NCI-H1092 (cell line): ENCODE measurements around the gene TBCD.

Source experiments
- DNase-seq: peaks from one replicate; lab custom pipeline; 2025; lab: John Stamatoyannopoulos, UW

TBCD gene

DNA sequence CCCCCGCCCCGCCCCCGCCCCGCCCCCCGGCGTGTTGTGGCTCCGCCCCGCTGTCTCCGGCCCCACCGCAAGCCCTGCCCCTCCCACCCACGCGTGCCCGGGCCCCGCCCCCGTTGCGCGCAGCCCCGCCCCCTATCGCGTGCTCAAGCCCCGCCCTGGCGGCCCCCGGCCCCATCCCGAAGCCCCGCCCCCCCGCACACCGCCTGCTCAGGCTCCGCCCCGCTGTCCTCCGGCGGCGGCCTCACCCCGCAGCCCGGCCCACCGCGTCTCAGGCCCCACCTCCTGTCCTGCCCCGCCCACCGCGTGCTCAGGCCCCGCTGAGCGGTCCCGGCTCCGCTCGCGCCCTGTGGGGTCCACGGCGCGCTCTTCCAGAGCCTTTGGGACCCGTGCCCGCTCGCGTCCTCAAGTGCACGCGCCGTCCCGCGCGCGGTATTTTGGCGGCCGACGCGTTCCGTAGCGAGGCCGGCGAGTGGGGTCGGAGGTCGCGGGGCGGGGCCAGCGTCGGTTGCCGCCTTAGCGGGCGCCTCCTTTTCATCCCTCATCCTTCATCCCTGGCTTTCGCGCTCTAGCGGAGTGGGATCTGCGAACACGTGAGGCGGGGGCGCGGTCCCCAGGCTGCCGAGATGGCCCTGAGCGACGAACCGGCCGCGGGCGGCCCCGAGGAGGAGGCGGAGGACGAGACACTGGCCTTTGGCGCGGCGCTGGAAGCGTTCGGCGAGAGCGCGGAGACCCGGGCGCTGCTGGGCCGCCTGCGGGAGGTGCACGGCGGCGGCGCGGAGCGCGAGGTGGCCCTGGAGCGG is at the start of gene TBCD:
TBCD (plus strand) TSS at position 495 of the 800 bp plus-strand sequence; CDS start at position 624, 129 bp downstream.
- DNase-seq = peak; percentile 77

GRCh38 chr17:82702231-82702927 is 49.5 kb upstream of the TBCD start:
- no peak for DNase-seq

DNA sequence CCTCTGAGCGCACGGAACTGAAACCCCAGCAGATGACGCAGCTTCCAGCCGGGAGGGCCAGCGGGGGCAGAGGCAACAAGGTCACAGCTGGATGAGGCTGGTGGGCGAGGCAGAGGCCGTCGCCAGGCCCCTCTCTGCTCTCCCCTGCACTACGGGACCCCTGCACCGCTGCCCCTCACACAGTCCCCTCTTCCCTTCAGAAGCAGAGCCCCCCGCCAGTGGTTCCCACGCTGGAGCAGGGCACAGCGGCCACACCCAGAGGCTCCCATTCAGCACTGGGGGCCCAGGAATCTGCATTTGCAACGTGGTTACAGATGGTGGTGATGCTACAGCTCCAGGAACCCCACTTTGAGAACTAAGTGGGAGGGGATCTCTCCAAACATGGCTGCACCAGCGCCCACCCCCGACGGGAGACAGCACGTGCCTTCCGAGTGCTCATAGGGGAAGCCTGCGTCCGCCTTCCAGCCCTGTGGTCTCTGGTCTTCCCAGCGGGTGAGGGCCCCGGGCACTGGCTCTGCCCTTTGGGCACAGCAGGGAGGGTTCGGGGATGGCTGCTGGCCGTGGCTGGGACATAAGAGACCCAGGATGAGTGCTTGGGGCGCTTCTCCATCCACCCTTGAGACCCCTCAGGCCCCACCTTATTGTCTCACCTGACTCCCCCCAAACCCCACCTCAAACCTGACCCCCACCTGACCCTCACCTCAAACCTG is 48.7 kb upstream of the TBCD start:
- no peak for DNase-seq

- DNase-seq = no peak
Observed at GRCh38 chr17:82703935-82704865, 47.7 kb upstream of the TBCD start.

DNA sequence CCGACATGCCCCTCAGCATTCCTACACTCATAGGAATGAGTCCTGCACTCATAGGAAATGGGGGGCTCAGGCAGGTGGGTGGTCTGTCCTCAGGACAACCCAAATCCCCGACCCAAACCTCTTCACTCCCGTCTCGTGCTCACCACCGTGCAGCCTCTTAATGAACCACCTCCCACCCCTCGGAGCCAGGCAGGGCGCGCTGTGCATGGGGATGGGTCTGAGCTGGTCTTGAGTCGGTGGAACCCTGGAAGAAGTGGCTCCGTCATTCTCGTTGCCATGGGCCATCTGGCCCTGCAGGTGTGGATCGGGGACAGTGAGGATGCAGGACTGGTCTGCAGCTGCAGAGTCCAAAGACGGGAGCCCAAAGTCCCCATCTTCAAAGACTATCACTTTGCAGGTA is 47.0 kb upstream of the TBCD start:
- DNase-seq = no peak

- no peak for DNase-seq
Observed at GRCh38 chr17:82705756-82706155, 46.1 kb upstream of the TBCD start.

DNA sequence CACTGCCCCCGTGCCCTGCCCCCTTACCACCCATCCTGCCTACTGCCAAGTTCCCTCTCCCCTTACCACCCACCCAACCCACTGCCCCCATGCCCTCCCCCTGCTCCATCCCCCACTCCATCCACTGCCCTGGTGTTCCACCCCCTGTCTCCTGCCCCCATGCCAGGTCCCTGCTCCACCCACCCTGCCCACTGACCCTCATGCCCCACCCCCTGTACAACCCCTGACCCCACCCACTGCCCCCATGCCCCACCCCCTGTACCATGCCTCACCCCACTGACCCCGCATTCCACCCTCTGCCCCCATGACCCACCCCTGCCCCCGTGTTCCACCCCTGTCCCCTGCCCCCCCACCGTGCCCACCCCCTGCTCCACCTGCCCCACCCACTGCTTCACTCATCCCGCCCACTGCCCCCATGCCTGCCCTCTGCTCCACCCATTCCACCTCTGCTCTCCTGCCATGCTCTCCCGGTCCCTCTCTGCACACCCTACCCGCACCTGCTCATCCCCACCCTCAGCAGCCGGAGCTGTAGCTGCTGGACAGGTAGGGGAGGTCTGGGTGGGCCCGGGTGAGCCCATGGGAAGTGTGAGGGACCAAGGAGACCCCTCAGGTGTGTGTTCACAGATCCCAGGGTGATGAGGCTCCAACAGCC is 42.7 kb upstream of the TBCD start:
- DNase-seq = no peak

GRCh38 chr17:82709676-82710498 is 42.0 kb upstream of the TBCD start:
- no peak for DNase-seq

- no peak for DNase-seq
Observed at GRCh38 chr17:82710499-82711232, 41.2 kb upstream of the TBCD start.

DNA sequence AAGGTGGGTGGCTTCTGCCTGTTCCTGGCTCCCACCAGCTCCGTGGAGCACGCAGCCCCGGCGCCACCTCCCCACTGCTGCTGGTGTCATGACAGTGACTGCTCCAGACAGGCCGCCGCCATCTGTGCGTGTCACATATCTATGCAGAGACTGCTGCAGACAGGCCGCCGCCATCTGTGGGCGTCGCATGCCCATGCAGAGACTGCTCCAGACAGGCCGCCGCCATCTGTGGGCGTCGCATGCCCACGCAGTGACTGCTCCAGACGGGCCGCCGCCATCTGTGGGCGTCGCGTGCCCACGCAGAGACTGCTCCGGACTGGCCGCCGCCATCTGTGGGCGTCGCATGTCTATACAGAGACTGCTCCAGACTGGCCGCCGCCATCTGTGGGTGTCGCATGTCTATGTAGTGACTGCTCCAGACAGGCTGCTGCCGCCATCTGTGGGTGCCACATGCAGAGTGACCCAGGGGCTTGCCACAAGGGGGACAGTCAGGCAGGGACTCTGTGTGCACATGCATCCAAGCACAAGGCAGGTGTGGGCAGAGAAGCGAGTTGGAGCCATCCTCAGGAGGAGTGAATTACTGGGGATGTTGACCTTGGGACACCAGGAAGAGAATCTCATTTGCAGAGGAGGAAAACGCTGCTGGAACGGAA is 38.7 kb upstream of the TBCD start:
- no peak for DNase-seq

DNA sequence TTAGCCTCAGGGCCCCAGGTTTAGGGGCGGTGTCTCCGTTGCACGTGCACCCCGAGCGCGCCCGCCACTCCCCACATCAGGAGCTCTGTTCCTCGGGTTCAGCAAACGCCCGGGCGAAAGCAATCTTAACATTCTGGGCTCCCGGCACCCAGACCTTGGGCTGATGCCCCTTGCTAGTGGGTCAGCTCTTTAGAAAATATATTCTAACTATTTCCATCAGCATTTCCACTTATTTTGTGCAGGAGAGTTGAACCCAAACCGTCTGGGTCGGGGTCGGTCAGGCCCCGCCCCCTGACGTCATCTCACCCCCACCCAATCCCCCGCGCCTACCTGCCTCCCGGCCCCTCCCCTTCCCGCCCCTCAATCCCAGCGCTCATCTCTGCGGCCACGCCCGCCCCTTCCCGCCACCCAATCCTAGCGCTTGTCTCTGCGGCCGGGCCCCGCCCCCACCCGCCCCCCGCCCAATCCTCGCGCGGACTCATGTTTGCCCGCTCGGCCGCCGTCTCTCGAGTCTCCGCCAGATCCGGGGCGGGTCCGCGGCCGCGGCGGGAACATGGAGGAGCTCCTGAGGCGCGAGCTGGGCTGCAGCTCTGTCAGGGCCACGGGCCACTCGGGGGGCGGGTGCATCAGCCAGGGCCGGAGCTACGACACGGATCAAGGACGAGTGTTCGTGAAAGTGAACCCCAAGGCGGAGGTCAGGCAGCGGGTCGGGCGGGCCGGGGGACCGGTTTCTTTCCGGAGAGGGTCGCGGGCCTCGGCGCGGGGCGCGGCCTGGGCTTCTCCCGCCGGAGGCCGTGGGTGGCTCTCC is 35.5 kb upstream of the TBCD start, which contains the start of gene FN3KRP:
FN3KRP (plus strand) TSS at position 504 of the 808 bp plus-strand sequence; CDS start at position 554, 50 bp downstream.
- DNase-seq = peak; percentile 97

GRCh38 chr17:82718986-82719685 is 32.7 kb upstream of the TBCD start:
- no peak for DNase-seq

- no peak for DNase-seq
Observed at GRCh38 chr17:82720204-82720603, 31.7 kb upstream of the TBCD start.

DNA sequence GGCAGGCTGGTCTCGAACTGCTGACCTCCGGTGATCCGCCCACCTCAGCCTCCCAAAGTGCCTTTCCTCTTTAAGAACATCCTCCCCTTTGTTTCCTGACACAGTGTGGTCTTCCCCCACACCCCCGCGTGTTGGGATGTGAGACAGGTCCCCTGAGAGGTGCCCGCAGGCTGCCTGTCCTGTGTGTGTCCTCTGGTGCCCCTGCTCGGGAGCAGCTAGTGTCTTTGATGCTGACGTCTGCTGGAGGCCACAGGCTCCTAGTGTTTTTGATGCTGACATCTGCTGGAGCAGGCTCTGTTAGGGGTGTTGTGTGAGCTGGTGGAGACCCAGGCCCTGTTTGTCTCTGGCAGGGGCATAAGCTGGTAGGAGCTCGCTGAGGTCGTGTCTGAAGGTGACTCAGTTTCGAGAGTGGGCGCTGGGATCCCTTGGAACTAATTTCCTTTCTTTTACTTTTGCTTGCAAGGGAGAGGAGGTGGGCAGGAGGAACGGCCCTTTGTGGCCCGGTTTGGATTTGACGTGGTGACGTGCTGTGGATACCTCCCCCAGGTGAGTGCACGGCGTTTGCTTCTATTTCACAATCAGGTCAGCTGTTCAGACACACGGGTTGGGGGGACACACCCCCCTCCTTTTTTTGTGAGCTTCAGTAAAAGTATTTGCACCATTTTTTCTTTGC is 29.4 kb upstream of the TBCD start:
- no peak for DNase-seq

GRCh38 chr17:82723169-82723807 is 28.6 kb upstream of the TBCD start:
- DNase-seq = no peak

DNA sequence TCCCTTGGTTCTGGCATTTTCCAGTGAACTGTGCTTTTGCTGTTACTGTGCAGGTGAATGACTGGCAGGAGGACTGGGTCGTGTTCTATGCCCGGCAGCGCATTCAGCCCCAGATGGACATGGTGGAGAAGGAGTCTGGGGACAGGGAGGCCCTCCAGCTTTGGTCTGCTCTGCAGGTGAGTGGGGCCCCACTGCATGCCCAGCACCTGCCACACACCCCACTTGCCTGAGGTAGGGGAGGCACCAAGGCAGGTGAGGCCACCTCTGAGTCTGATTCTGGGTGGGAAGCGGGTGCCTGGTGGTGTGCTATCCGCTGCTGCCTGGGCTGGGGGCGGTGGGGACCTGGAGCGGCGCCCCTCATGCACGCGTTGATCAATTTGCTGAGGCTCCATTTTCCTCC is 25.4 kb upstream of the TBCD start:
- DNase-seq = no peak
